ENCODE measurements around the gene ANXA6. TPM values are rescaled to one million over a fixed set of nuclear protein-coding genes. Genes with fewer than 3 reads are reported as not detected.

The ANXA6 gene
- total RNA-seq, 1 experiment from 2014 or later = 51.9 TPM

GRCh38 chr5:151113651-151114050 is 43.9 kb downstream of the ANXA6 start:
- Mint-ChIP-seq H3K27ac (ENCODE audit: unreplicated experiment) (no peak overlapping the region), H3K4me1 (ENCODE audit: low read depth, unreplicated experiment) (no peaks in the 10 kb centered on the region), H3K9me3 (ENCODE audit: unreplicated experiment) (no peaks in the 10 kb centered on the region), H3K27me3 (ENCODE audit: insufficient read depth, unreplicated experiment) (no peaks in the 10 kb centered on the region), H3K4me3 (ENCODE audit: unreplicated experiment) (no peak overlapping the region), H3K36me3 (ENCODE audit: insufficient read depth, unreplicated experiment) (no peaks in the 10 kb centered on the region)
- ChIA-PET CTCF (interaction anchor here (3.5 kb wide), 1 partner anchor 62 kb away, joined by 51 read pairs; no protein-coding TSS in a partner anchor), POLR2A (no interaction called here)
- H3K4me1 ChIP-seq = no peaks in the 10 kb centered on the region
- DNase-seq = no peak
- no TSS peak for BruUV-seq (replicated peaks)
- no peaks in the 10 kb centered on the region for H3K36me3 ChIP-seq (ENCODE audit: control insufficient read depth, insufficient read depth, low read length)
- TF ChIP-seq CTCF (IDR thresholded peaks at IDR 0.05; ENCODE audit: insufficient read depth in 1 of 2, low read depth in 1 of 2, low read length in 1 of 2, severe bottlenecking in 1 of 2, unreplicated experiment in 1 of 2) = no peak
- intact Hi-C loops (cut with micrococcal nuclease; ENCODE audit: unreplicated experiment) = loop anchor here (2.0 kb wide), 1 partner anchor 33 kb away; the partner anchor contains the start of gene TNIP1
- H3K4me3 ChIP-seq (ENCODE audit: low read depth, low read length) = no peak overlapping the region
- no peaks in the 10 kb centered on the region for H3K9me3 ChIP-seq
- no peaks in the 10 kb centered on the region for H3K27me3 ChIP-seq (replicated peaks; ENCODE audit: control insufficient read depth, insufficient read depth, low read length)

- Mint-ChIP-seq H3K27ac (ENCODE audit: unreplicated experiment) (no peak overlapping the region), H3K36me3 (ENCODE audit: insufficient read depth, unreplicated experiment) (no peaks in the 10 kb centered on the region), H3K27me3 (ENCODE audit: insufficient read depth, unreplicated experiment) (no peaks in the 10 kb centered on the region), H3K4me1 (ENCODE audit: low read depth, unreplicated experiment) (no peaks in the 10 kb centered on the region), H3K4me3 (ENCODE audit: unreplicated experiment) (no peak overlapping the region), H3K9me3 (ENCODE audit: unreplicated experiment) (no peaks in the 10 kb centered on the region)
- no peaks in the 10 kb centered on the region for H3K36me3 ChIP-seq (ENCODE audit: control insufficient read depth, insufficient read depth, low read length)
- no peak overlapping the region for H3K4me3 ChIP-seq (ENCODE audit: low read depth, low read length)
- H3K9me3 ChIP-seq = no peaks in the 10 kb centered on the region
- no TSS peak for BruUV-seq (replicated peaks)
- H3K27me3 ChIP-seq (replicated peaks; ENCODE audit: control insufficient read depth, insufficient read depth, low read length) = no peaks in the 10 kb centered on the region
- ChIA-PET CTCF (no interaction called here), POLR2A (no interaction called here)
- intact Hi-C loops (cut with micrococcal nuclease; ENCODE audit: unreplicated experiment) = no loop called here
- no peaks in the 10 kb centered on the region for H3K4me1 ChIP-seq
- DNase-seq = no peak
- TF ChIP-seq CTCF (IDR thresholded peaks at IDR 0.05; ENCODE audit: insufficient read depth in 1 of 2, low read depth in 1 of 2, low read length in 1 of 2, severe bottlenecking in 1 of 2, unreplicated experiment in 1 of 2) = no peak
Measured at GRCh38 chr5:151110992-151111391, 46.6 kb downstream of the ANXA6 start.

- no peak for DNase-seq
- Histone ChIP-seq H3K9me3 (no peaks in the 10 kb centered on the region), H3K4me3 (ENCODE audit: low read depth, low read length) (no peak overlapping the region), H3K36me3 (ENCODE audit: control insufficient read depth, insufficient read depth, low read length) (no peaks in the 10 kb centered on the region), H3K4me1 (no peaks in the 10 kb centered on the region), H3K27me3 (replicated peaks; ENCODE audit: control insufficient read depth, insufficient read depth, low read length) (no peaks in the 10 kb centered on the region)
- intact Hi-C loops (cut with micrococcal nuclease; ENCODE audit: unreplicated experiment) = no loop called here
- Mint-ChIP-seq H3K27me3 (ENCODE audit: insufficient read depth, unreplicated experiment) (no peaks in the 10 kb centered on the region), H3K36me3 (ENCODE audit: insufficient read depth, unreplicated experiment) (no peaks in the 10 kb centered on the region), H3K4me3 (ENCODE audit: unreplicated experiment) (no peak overlapping the region), H3K9me3 (ENCODE audit: unreplicated experiment) (no peaks in the 10 kb centered on the region), H3K27ac (ENCODE audit: unreplicated experiment) (no peak overlapping the region), H3K4me1 (ENCODE audit: low read depth, unreplicated experiment) (no peaks in the 10 kb centered on the region)
- no TSS peak for BruUV-seq (replicated peaks)
- ChIA-PET CTCF (interaction anchor here (1.0 to 1.3 kb wide), 2 partner anchors 59 to 62 kb away, joined by 5 to 7 read pairs; no protein-coding TSS in a partner anchor), POLR2A (no interaction called here)
- no peak for TF ChIP-seq CTCF (IDR thresholded peaks at IDR 0.05; ENCODE audit: insufficient read depth in 1 of 2, low read depth in 1 of 2, low read length in 1 of 2, severe bottlenecking in 1 of 2, unreplicated experiment in 1 of 2)
Measured at GRCh38 chr5:151110122-151110681, 47.4 kb downstream of the ANXA6 start.
